Right atrium auricular region (tissue), 2 donors: ENCODE results near the gene STX16. TPM values are rescaled to one million over a fixed set of nuclear protein-coding genes. Genes with fewer than 3 reads are reported as not detected.
A peak's percentile ranks its signal among the peaks of the same experiment; 100 is the strongest.

Experiments used
- DNase-seq: peaks from one replicate; pipeline ENCODE4 v3.0.0-alpha.2; 2019; ENCODE audit warnings: low spot score
- H3K27ac ChIP-seq, 2 donors: fragments of 200-600 bp; sonication (generic); 1 replicate in 1 of 2; 2 replicates in 1 of 2; pipeline ENCODE4 v1.5.1; 2016 to 2019
- H3K27me3 ChIP-seq, 2 donors: fragments of 200-600 bp; sonication (generic); one replicate each; pipeline versions ENCODE4 v1.5.1 to v1.6.0; 2017 to 2019
- H3K36me3 ChIP-seq: fragments of 200-600 bp; sonication (generic); one replicate; pipeline ENCODE4 v1.5.1; 2016
- H3K4me1 ChIP-seq, 2 donors: fragments of 200-600 bp; sonication (generic); one replicate each; pipeline versions ENCODE4 v1.5.1 to v1.6.0; 2017 to 2019
- H3K4me3 ChIP-seq, 2 donors: fragments of 200-600 bp; sonication (generic); 1 replicate in 1 of 2; 2 replicates in 1 of 2; pipeline ENCODE4 v1.5.1; 2017 to 2019; ENCODE audit warnings: mild to moderate bottlenecking in 1 of 2, moderate library complexity in 1 of 2
- H3K9me3 ChIP-seq, 2 donors: fragments of 200-600 bp; sonication (generic); one replicate each; pipeline ENCODE4 v1.5.1; 2019
- CTCF ChIP-seq, 2 donors: fragments of 200-600 bp; sonication (generic); IDR thresholded peaks; one replicate each; pipeline ENCODE4 v1.5.1; 2019; ENCODE audit warnings: antibody characterized with exemption in 2 of 2
- total RNA-seq, 2 donors: library from RNA; depleted of rRNA; stranded (reverse); fragments of >200 nt; gene quantifications; one replicate each; pipeline ENCODE4 v1.1.0, GENCODE V29; 2016

STX16 gene
- total RNA-seq, 2 donors from 2014 or later, result 20.9 to 26.1 TPM

DNA sequence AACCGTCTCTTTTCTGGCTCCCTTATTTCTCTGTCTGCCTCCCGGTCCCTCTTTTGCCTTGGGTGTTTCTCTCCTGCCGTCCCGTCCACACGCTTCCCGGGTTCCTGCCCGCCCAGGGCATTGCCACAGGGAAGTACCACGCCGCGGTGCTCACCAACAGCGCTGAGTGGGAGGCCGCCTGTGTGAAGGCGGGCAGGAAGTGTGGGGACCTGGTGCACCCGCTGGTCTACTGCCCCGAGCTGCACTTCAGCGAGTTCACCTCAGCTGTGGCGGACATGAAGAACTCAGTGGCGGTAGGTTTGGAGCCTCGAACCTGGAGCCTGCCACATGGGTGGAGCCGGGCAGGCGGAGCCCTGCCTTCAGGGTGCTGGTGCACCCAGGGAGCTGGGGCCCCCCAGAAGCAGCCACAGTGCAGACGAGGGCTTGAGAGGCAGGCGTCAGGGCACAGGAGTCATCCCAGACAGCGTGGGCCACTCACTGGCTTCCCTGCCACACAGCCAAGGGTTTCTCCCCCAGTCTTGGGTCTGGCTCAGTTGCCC lies 62.8 kb downstream of the STX16 start:
- Histone ChIP-seq H3K27me3 (no peaks in the 10 kb centered on the region), H3K36me3 (peaks cover 6% of the 10 kb centered on the region), H3K9me3 (no peaks in the 10 kb centered on the region), H3K4me1 (no peaks in the 10 kb centered on the region), H3K27ac (no peak overlapping the region), H3K4me3 (no peak overlapping the region)
- DNase-seq, result peak; percentile 42
- no peak for TF ChIP-seq CTCF (IDR thresholded peaks at IDR 0.05)

- Histone ChIP-seq H3K27me3 (no peaks in the 10 kb centered on the region), H3K4me1 (no peaks in the 10 kb centered on the region), H3K36me3 (peaks cover 6% of the 10 kb centered on the region), H3K4me3 (no peak overlapping the region), H3K27ac (no peak overlapping the region), H3K9me3 (no peaks in the 10 kb centered on the region)
- peak; percentile 50 for DNase-seq
- no peak for TF ChIP-seq CTCF (IDR thresholded peaks at IDR 0.05)
Observed at GRCh38 chr20:58714340-58714922, 63.3 kb downstream of the STX16 start.

DNA sequence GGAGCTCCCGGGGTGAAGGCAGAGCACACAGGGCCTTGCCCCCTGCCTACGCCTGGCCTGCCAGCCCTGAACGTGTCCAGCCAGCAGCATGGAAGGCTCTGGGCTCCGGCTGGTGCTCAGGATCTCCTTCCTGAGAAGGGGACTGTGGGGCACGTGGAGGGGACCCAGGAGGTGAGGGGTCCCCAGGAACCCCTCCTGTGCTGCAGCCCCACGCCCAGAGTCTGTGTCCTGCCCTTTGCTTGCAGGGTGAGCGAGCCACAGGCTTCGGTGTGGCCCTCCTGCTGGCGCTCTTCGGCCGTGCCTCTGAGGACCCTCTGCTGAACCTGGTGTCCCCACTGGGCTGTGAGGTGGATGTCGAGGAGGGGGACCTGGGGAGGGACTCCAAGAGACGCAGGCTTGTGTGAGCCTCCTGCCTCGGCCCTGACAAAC lies 63.9 kb downstream of the STX16 start:
- no peaks in the 10 kb centered on the region for H3K4me1 ChIP-seq
- no peak for TF ChIP-seq CTCF (IDR thresholded peaks at IDR 0.05)
- H3K4me3 ChIP-seq, result no peak overlapping the region
- H3K36me3 ChIP-seq, result peaks cover 6% of the 10 kb centered on the region
- peak; percentile 44 for DNase-seq
- H3K27ac ChIP-seq, result no peak overlapping the region
- H3K27me3 ChIP-seq, result no peaks in the 10 kb centered on the region
- no peaks in the 10 kb centered on the region for H3K9me3 ChIP-seq

- peak; percentile 52 for DNase-seq
- H3K27me3 ChIP-seq, result no peaks in the 10 kb centered on the region
- H3K4me3 ChIP-seq, result no peak overlapping the region
- no peaks in the 10 kb centered on the region for H3K9me3 ChIP-seq
- no peak overlapping the region for H3K27ac ChIP-seq
- no peaks in the 10 kb centered on the region for H3K4me1 ChIP-seq
- no peak for TF ChIP-seq CTCF (IDR thresholded peaks at IDR 0.05)
- H3K36me3 ChIP-seq, result peaks cover 6% of the 10 kb centered on the region
Observed at GRCh38 chr20:58715391-58715800, 64.3 kb downstream of the STX16 start.

DNA sequence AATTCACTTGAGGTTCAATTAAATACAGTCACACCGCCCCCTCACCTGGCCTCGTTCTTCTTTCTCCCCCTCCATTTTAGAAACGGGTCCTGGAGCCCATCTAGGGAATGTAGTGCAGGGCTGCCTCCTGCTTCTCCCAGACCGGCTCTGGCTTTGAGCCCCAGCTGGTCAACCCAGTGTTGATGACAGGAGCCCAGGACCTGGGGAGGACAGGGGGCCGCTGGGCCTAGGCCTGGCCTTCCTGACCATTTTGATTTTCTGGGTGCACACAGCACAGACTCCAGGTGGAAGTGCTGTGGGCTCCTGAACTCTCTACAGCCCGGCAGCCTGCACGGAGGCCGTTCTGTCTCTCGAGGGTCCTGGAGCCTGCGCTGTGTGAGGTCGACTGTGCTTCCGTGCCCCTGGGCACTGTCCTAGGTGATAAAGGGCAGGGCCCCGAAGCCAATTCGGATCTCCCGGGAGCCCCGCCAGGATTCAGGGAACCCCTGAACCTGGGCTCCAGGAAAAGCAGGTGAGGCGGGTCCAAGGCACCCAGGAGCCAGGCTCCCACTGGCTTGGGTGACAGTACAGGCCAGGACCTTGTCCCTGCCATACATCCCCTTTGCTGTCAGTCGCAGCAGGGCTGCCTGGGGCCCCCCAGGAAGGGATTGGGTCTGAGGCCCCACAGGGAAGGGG lies 64.9 kb downstream of the STX16 start:
- DNase-seq, result peak; percentile 48
- H3K27me3 ChIP-seq, result no peaks in the 10 kb centered on the region
- H3K4me1 ChIP-seq, result no peaks in the 10 kb centered on the region
- H3K9me3 ChIP-seq, result no peaks in the 10 kb centered on the region
- H3K36me3 ChIP-seq, result peaks cover 6% of the 10 kb centered on the region
- H3K27ac ChIP-seq, result no peak overlapping the region
- TF ChIP-seq CTCF (IDR thresholded peaks at IDR 0.05), result no peak
- H3K4me3 ChIP-seq, result no peak overlapping the region
